T-helper 1 cell (primary cell): ENCODE measurements around the gene NSD1.

Source experiments
- DNase-seq, 5 donors: peaks; one replicate each; pipeline ENCODE4 v3.0.0-alpha.2; 2012 to 2020

Gene NSD1

DNA sequence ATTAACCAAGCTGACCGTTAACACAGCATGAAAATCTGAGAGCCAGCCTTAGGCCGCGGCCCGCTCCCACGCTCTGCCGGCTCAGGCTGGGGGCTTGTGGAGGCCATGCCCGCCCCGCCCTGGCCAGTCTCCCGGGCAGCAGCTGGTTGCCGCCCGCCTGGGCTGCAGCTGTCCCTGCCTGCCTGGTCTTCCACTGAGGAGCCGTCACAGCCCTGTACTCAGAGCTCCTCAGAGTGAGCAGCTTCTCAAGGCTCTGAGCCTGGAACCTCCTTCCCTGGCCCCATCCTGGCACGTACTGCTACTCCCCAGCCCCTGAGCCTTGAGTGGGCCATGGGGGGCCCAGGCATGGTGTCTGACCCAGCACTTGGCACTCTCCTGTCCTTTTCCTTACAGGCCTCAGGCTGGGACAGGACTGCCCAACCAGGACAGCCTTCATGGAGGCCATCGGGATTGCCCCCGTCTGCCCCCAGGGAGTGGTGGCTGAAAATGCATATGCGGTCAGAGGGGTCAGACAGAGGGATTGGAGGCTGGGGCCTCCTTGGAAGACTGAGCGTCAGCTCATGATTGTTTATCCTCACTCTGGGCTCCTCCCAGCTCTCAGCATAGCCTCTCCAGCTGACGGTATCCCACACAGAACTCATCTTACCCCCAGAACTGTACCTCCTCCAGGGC lies 35.0 kb upstream of the NSD1 start:
- no peak for DNase-seq

DNA sequence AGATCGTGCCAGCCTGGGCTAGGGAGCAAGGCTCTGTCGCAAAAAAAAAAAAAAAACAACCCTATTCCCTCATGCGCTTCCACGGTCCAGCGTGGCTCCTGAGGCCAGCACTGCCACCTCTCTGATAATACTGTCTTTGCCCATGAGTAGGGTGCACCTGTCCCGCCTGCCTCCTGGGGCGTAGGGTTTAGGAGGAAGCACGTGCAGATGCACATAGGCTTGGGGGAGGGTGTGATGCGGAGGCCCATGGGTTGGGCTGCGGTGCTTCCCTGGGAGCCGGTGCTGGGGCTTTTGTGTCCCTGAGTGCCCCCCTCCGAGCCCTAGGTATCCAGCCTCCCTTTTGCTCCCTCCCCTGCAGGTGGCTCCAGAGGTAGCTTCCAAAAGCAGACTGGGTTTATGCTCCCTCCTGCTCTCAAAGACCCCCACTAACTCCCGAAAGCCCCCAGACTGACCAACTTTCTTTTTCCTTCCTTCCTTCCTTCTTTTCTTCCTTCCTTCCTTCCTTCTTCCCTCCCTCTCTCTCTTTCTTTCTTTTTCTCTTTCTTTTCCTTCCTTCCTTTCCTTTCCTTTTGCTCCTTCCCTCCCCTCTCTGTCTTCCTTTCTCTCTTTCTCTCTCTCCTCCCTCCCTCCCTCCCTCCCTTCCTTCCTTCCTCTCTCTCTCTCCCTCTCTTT lies 34.0 kb upstream of the NSD1 start:
- no peak for DNase-seq

DNA sequence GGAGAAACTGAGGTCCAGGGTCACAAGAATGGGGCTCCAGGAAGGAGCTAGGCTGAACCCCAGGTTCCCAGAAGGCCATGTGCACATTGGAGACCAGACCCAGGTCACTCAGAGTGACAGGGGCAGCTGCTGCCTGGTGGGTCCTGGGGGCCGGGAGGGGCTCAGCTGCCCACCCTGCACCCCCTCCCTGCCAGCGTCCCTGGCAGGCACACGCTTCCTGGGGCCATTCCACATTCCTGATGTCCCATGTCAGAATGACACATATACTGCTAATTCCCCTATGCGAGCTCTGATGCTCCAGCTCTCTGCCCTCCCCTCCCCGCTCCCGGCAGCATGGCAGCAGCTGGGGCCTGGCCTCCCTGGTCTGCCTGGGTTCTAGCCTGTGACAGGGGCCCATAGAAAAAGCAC lies 32.9 kb upstream of the NSD1 start:
- DNase-seq, result no peak

DNA sequence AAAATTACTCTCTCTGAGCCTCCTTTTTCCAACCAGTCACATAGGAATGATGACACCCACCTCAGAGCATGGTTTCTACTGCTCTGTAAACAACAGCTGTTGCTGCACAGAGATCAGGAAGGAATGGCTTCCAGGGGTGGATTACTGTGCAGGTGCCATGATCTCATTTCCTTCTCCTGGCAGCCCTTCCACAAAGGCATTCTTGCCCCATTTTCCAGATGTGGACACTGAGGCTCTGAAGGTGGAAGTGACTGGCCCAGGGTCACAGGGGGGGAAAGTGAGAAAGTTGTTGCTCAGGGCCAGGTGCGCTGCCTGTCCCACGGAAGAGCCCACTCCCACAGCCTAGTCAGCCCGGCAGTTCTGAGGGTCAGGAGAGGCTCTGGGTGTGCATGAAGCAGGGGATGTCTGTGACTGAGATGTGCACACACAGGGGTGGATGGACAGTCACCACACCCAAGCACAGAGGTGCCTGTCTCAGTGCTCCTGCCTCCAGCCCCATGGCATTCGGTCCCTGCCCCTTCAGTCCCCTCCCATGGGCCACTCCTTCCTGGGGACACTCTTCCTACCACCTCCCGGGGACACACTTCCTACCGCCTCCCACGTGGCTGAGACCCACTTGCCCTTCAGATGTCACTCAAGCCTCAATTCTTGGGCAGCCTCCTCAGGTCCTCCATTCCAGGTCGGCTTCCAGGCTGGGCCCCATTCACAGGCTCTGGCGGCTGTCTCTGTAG lies 29.9 kb upstream of the NSD1 start:
- DNase-seq, result no peak

DNA sequence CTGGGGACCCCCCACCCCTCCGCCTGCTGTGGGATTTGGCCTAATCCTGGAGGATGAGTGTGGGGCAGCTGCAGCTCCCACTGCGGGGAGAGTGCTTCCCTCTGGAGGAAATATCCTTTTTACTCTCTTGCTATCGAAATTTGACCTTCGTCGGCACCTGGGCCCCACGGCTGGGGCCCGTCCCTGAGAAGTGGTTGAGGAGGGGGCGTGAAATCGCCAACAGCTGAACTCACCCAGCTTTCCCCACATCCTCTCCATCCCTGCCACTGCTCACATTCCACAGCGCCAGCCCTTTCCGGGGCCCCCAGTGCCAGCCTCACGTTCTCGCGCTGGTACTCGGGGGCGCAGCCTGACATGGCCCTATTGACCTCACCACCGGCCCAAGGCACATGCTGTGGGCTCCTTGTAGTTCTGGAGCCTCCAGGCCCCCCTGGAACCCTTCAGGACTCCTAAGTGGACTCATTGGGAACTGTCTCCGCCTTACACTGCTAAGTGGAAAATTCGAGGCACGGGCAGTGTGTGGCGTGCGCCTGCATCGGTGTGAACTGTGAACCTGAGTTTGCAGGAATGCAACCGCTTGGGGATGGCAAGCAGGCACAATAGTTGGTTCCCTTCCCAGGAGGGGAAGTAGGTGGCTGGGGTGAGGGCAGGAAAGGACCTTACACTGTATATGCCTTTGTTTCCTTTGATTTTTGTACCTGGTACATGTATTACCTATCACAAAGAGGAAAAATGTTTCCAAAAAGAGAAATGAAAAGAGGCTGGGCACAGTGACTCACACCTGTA lies 27.7 kb upstream of the NSD1 start:
- no peak for DNase-seq

DNA sequence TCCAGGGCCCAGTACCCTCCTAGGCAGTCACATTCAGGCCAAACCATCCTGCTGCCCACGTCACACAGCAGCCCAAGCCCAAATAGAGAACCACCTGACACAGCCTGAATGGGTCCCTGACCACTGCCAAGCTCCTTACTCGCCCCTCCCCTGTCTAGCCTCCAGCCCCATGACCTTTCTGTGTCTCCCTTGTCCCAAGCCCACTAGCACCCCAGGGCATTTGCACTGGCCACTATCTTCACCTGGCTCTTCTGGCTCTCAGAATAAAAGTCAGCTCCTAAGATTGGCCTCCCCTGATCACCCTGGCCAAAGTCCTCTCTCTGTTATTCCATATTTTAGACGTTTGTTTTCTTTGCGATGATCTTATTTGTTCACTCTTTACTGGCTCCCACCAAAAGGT lies 26.4 kb upstream of the NSD1 start:
- no peak for DNase-seq

DNA sequence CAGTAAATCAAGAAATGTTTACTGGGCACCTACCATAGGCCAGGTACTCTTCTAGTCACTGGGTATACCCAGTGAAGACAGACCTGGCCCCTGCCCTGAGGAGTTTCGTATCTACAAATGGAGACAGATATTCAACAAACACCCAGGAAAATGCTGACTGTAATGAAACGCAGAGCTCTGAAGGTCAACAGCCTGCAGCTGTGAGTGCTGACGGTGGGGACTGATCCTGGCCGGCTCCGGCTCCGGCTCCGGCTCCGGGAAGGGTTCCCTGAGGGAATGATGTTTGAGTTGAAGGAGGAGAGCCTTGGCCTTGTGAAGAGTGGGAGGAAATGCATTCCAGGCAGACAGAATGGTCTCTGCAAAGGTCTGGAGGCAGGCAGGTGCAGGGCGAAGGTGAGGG lies 23.8 kb upstream of the NSD1 start:
- no peak for DNase-seq

DNA sequence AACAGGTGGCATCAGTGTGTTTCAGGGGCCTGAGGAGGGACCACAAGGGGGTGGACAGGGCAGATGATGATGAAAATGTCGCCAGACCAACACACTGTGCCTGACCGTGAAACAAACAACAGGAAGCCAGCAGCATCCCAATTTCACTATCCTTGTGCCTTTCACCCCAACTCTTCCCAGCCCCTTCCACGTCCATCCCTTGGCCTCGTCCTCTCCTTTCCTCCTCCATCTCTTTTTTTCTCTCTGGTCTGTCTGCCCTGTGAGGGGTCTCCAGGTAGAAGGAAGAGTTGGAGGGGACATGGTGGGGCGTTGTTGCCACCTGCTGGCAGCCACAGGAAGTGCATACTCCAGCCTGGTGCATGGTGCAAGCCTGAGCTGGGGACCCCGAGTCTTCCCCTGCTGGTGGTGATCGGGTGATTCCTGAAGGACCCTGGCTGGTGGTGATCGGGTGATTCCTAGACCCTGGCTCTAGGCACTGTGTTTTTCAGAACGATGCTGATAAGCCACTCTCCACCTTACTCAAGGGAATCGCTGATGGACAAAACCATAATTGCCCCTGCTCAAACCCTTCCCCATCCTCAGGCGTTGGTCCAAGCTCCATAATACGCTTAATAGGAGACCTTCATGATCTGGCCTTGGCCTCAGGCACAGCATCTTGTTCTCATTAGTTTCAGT lies 21.7 kb upstream of the NSD1 start:
- DNase-seq, result peak; percentile 30 to 46 (median 39)

DNA sequence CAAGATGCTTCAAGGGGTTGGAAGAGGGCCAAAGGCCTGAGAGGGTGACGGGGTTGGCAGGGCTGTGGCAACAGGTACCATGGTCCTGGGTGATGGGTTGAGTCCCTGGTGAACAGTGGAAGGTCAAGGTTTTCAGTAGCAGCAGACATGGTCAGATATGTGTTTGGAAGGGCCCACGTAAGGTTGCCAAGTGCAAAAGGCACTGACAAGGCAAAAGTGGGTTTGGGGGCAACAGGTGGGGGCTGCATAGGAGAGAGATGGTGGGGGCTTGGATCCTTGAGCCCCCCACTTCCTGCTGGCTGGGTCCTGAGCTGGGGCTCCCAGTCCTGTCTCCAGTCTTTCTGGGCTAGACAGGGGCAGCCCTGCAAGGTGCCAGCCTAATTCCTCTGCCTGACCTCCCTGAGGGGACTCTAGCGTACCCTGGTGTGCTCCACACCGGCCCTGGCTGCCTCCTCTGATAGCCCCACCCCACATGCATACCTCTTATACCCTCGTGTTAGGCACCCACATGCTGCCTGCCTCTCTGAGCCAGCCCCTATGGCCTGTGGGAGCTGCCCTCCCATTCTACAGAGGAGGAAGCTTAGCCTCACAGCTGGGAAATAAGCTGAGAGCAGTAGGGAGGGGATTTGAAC lies 20.9 kb upstream of the NSD1 start:
- DNase-seq, result no peak

DNA sequence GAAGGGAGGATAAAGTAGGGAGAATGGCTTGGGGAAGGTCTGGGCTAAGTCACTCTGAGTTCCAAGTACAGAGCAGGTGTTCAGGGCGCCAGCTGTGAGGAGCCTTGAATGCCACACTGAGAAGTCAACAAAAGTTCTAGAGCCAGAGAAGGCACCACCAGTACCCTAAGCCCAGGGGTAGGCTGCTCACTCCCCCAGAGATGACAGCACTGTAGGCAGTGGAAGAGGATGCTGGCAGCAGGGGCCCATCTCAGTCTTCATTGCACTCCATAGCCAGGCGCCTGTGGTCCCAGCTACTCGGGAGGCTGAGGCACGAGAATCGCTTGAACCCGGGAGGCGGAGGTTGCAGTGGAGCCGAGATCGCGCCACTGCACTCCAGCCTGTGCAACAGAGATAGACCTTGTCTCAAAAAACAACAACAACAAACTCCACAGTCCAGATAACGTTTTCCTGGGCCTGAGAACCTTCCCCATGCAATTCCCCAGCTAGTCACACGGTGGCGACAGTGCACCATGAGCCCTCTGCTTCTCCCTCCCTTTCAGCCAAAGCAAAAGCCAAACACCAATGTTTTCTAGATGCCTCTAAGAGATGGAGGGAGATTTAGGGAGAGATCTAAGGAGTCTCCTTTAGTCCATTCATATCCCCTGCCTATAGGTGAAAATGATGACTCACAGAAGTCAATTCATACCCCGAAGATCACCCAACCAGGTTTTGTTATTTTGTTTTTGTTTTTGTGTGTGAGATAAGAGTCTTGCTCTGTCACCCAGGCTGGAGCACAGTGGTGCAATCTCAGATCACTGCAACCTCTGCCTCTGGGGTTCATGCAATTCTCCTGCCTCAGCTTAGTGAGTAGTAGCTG lies 19.8 kb upstream of the NSD1 start:
- peak; percentile 39 to 75 (median 66) for DNase-seq

DNA sequence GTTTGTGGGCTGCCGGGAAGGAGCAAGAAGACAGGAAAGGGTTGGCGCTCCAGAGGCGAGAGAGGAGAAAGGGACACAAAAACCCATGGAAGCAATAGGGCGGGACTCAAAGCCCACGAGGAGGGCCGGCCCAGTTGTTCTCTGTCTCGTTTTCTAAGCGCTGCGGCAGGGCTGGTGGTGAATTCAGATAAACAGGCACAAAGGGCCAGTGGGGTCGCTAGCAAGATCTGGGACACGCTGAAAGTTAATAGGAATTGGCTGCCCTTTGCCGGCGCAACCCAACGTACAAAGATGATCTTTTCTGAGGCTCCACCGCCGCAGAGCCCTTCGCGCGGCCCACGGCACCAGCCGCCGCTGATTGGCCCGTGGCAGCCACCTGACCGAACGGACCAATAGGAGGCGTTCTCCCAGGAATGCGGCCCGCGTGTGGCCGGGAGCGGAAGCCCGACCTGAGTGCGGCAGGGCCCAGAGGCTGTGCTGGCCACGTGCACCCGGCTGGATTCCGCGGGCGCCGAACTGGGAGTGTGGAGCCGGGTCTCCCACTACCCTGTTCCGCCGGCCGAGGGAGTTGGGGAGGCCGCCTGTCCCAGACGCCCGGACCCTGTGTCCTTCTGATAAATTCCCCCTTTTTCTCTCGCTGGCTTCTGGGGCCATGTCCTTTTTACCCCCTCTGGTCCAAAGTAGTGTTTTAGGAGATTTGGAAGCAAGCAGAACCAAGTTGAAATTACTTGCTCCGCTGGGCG lies 16.8 kb upstream of the NSD1 start:
- DNase-seq, result peak; percentile 64 to 87 (median 75)

DNA sequence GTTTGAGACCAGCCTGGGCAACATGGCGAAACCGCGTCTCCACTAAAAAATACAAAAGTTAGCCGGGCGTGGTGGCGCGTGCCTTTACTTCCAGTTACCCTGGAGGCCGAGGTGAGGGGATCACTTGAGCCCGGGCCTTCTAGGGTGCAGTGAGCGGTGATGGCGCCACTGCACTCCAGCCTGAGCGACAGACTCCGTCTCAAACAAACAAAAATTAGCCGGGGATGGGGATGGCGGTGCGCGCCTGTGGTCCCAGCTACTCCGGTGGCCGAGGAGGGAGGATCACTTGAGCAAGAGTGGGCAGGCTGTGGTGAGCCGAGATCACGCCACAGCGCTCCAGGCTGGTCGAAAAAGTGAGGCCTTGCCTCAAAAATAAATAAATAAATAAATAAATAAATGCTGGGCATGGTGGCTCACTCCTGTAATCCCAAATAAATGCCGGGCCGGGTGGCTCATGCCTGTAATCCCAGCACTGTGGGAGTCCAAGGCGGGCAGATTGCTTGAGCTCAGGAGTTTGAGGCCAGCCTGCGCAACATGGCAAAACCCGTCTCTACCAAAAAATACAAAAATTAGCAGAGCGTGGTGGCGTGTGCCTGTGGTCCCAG lies 16.0 kb upstream of the NSD1 start:
- no peak for DNase-seq

DNA sequence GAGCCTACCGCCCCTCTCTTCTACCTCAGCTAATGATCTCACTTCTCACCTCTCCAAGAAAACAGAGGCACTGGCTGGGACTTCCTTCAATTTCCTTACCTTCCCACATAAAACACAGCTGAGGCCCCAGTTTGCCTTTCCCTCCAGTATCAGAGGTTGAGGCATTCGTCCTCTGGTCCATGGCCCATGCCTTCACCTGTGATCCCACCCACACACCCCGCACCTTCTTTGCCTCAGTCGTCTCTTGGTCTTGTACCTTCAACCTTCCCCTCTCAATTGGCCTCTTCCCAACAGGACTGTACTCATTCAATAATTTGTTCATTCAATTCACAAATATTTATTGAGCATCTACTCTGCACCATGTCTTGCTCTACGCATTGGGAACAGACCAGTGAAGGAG lies 11.0 kb upstream of the NSD1 start:
- DNase-seq, result no peak

DNA sequence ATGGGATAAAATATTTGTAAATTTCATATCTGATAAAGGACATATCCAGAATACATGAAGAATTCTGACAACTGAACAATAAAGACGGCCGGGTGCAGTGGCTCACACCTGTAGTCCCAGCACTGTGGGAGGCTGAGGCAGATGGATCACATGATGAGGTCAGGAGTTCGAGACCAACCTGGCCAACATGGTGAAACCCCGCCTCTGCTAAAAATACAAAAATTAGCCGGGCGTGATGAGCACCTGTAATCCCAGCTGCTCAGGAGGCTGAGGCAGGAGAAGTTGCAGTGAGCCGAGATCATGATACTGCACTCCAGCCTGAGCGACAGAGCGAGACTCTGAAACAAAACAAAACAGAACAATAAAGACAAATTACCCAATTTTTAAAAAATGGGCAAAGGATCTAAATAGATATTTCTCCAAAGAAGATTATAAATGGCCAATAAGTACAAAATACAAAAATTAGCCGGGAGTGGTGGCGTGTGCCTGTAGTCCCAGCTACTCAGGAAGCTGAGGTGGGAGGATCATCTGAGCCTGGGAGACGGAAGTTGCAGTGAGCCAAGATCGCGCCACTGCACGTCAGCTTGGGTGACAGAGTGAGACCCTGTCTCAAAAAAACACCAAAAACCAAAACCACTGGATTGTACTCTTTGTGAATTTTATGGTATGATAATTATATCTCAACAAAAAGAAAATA lies 9.6 kb upstream of the NSD1 start:
- no peak for DNase-seq

DNA sequence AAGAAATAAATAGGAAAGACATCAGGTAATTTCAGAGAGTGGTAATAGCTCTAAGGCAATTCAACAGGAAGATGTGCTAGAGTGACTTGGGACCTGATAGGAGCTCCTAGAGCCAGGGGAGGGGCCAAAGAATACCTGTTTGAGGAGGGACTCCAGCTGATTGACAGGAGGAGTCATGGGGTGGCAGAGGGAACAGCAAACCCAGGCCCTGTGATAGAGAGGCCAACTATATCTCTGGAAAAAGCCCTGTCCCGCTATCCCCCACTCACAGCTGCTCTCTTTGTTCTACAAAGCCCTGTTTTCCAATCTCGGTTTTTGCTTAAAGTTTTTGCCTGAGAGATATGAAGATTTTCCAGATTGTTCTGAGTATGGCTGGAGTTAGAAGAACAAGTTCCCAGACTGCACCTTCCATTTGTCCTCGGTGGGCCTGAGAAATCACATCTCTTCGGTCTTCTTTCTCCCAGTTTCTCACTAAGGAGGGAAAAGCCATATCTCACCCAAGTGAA lies 9.0 kb upstream of the NSD1 start:
- peak in 1 of 5 donors; percentile 17 for DNase-seq

DNA sequence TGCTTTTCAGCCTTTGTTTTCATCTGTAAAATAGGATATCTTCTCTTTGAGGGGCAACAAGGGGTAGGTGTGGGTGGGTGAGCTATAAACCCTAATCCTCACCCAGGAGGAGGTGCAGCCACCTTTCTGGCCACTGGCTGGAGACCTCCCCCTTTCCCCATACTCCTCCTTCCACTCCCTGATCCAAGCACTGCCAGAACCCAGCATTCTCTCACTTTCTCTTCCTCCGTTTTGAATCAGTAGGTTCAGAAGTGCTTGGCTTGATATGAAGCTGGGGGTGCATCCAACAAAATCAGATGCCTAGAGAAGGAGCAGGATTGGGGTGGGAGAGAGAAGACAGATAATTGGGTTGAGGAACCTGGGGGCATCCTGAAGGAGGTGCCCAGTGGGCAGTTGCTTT lies 6.8 kb upstream of the NSD1 start:
- DNase-seq, result no peak

DNA sequence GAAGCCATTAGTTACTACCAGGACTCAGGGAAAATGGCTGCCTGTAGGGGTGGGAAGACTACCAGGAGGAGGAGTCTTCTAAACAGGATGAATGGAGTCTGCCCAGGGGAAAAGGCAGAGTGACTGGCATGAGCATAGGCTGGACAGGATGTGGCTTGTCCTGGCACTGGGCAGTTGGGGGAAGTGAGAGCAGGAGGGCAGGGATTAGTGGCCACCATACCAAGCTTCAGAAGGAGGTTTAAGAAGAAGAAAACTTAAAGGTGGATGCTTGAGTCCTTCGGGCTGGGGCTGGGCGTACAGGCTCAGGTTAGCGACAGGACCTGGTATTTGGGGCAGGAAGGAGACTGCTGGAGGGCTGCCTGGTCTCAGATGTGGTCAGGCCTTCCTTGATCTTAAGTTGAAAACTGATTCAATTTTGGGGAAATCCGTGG lies 5.0 kb upstream of the NSD1 start:
- DNase-seq, result peak in 1 of 5 donors; percentile 35

DNA sequence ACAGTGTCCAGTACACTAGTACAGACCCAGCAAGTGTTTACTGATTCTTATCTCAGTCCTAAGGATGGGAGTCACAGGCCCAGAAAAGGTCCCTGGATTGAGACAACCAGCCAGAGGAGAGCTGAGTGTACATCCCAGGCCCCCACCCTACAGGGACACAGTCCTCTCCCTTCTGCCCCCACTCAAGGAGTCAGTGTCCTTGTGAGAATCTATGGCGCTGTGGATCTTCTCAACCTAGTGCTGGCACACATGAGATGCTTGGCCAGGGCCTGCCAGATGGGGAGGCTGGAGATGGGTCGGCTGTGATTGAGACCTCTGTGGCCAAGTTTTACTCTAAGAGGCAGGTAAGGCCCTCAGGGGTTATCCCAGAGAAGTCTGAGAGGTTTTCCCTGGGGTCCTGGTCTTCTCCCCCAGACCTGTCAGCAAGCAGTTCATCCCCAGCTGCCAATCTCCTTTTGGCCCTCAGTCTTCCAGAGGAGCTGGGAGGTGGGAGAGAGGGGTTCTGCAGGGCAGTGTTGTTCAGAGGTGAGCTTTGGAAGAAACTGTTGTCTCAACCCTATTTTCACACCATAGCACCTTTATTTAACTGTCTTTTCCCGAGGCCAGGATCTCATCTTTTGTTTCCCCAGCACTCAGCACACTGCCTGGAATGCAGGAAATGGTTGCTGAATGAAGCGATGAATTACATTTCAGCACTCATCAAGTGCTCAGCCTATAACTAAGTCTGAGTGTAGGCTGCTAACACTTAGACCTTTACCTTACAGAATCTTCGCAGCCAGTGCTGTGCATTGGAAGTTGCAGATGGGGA lies 3.2 kb upstream of the NSD1 start:
- no peak for DNase-seq
